ENCODE results near the gene ALG3.
"Not testable (repeated sequence)": the region's sequence is repeated elsewhere in the genome, so short reads cannot be mapped to it uniquely, and the experiment has no call there.

ALG3 gene

DNA sequence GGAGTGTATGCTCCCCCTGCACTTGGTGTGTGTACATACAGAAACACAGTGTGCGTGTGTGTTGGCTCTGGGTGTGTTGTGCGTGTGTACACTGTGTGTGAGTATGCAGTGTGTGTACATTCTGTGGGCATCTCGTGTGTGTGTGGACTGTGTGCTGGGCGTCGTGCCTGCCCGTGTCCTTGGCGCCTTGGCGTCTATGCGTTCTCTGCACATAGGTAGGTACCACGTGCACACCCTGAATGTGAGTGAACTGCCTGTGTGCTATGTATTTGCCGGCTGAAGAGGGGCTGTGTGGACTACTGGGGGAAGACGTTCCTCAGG, 26.6 kb upstream of the ALG3 start:
- TF ChIP-seq GATA1 (IDR thresholded peaks at IDR 0.05; ENCODE audit: low read depth, low read length) (no peak), POLR2A (IDR thresholded peaks at IDR 0.05; ENCODE audit: low read length) (no peak)
- no peak for DNase-seq

- TF ChIP-seq GATA1 (IDR thresholded peaks at IDR 0.05; ENCODE audit: low read depth, low read length) (no peak), POLR2A (IDR thresholded peaks at IDR 0.05; ENCODE audit: low read length) (no peak)
- no peak for DNase-seq
Measured at GRCh38 chr3:184272269-184272668, 23.5 kb upstream of the ALG3 start.

- DNase-seq = not testable (repeated sequence)
Measured at GRCh38 chr3:184267249-184267648, 18.5 kb upstream of the ALG3 start.

DNA sequence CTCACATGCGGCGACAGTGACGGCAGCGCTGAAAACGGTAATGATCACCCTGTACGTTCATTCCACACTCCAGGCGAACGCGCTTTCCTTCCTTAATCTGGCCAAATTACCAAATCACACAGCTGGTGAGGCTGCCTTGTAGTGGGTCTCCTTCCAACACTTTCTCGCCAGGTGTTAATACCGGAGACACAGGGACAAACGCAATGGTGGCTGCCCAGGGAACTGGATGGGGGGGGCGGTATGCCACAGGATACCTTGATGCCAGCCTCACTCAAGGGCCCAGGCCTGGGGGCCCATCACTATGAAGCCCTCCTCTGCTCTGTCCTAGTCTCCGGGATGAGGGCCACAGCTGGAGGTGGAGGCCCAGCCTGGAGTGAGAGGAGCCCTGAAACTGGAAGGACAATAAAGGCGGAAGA, 14.0 kb upstream of the ALG3 start:
- TF ChIP-seq POLR2A (IDR thresholded peaks at IDR 0.05; ENCODE audit: low read length) = no peak
- no peak for TF ChIP-seq GATA1 (IDR thresholded peaks at IDR 0.05; ENCODE audit: low read depth, low read length)
- no peak for DNase-seq

- peak; percentile 27 to 33 for DNase-seq
- TF ChIP-seq POLR2A (IDR thresholded peaks at IDR 0.05; ENCODE audit: low read length) = no peak
- TF ChIP-seq GATA1 (IDR thresholded peaks at IDR 0.05; ENCODE audit: low read depth, low read length) = no peak
Measured at GRCh38 chr3:184261854-184262763, 13.3 kb upstream of the ALG3 start.

DNA sequence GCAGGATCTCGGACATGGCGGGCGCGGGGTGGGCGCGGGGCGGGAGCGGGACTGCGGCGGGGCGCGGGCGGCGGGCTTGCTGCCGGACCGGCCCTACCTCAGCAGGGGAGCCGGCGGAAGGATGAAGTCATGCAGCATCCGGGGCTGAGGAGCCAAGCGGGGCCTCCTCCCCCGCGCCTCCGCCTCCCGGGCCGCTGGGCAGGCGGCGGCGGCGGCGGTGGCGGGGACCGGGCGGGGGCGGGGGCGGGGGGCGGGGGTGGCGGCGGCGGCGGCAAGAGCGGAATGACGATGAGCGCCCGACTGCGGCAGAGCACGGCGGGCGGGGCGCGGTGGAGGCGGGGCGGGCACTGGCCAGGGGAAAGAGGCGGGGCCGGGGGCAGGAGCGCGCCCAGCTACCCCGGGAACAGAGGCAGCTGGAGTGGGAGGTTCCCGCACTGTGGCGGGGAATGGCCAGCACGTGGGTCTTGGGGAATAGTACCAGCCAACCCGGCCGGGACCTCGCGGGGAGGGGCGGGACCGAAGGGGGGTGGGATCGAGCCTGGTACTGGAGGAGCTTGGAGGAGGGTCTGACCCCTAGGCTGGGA, 12.6 kb upstream of the ALG3 start, which contains the start of gene CAMK2N2:
TSS of gene CAMK2N2 (minus strand) at position 284 of the 584 bp plus-strand sequence. CDS start at position 16, 268 bp downstream.
- peak; percentile 37 to 44 for DNase-seq
- TF ChIP-seq POLR2A (IDR thresholded peaks at IDR 0.05; ENCODE audit: low read length) (no peak), GATA1 (IDR thresholded peaks at IDR 0.05; ENCODE audit: low read depth, low read length) (no peak)

GRCh38 chr3:184260724-184261269, 12.0 kb upstream of the ALG3 start:
- DNase-seq = no peak
- TF ChIP-seq POLR2A (IDR thresholded peaks at IDR 0.05; ENCODE audit: low read length) (no peak), GATA1 (IDR thresholded peaks at IDR 0.05; ENCODE audit: low read depth, low read length) (no peak)

DNA sequence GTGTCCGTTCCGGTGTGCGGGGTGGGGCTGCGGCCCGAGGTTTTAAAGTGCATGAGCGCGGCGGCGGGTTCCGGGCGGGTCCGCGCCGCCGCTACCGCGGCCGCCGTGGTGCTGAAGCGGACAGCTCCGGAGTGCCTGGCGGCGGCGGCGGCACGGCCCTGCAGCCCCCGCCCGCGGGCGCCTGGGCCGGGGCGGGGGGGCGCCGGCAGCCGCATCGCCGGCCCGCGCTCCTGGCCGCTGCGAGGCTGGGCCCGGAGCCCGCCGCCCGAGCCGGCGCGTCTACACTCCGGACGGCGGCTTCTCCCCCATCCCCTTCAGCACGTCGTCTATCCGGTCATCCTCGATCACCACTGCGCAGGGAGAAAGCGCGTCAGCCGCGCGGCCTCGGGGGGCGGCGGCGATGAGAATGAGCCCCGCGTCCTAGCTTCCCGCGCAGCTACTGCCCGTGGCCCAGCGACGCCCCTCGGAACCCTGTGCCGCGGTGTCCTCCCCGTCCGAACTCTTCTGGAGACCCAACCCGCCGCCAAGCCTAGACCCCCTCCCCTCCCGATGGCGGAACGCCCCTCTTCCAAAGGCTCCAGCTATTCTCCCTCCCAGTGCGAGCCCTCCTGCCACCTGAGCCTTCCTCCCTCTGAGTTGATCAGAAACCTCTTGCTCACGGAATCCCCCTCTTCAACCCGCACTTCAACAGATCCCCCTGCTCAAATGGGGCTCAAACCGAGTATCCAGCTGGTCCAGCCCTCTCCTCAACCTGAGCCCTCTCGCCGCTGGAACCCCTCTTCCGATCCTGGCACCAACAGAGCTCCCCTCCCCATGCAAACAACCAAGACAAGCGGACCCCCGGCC, 11.3 kb upstream of the ALG3 start:
- no peak for TF ChIP-seq GATA1 (IDR thresholded peaks at IDR 0.05; ENCODE audit: low read depth, low read length)
- TF ChIP-seq POLR2A (IDR thresholded peaks at IDR 0.05; ENCODE audit: low read length) = no peak
- peak; percentile 49 to 64 for DNase-seq

GRCh38 chr3:184259396-184259877, 10.7 kb upstream of the ALG3 start:
- no peak for DNase-seq

GRCh38 chr3:184258926-184259325, 10.2 kb upstream of the ALG3 start:
- no peak for DNase-seq
- no peak for TF ChIP-seq POLR2A (IDR thresholded peaks at IDR 0.05; ENCODE audit: low read length)
- no peak for TF ChIP-seq GATA1 (IDR thresholded peaks at IDR 0.05; ENCODE audit: low read depth, low read length)

More at GRCh38 chr3:184259396-184259877, 10.7 kb upstream of the ALG3 start:
- TF ChIP-seq GATA1 (IDR thresholded peaks at IDR 0.05; ENCODE audit: low read depth, low read length) (no peak), POLR2A (IDR thresholded peaks at IDR 0.05; ENCODE audit: low read length) (no peak)

GRCh38 chr3:184257083-184257915, 8.5 kb upstream of the ALG3 start:
- DNase-seq = no peak
- TF ChIP-seq POLR2A (IDR thresholded peaks at IDR 0.05; ENCODE audit: low read length) (no peak), GATA1 (IDR thresholded peaks at IDR 0.05; ENCODE audit: low read depth, low read length) (no peak)

GRCh38 chr3:184255291-184256039, 6.7 kb upstream of the ALG3 start:
- TF ChIP-seq POLR2A (IDR thresholded peaks at IDR 0.05; ENCODE audit: low read length) (no peak), GATA1 (IDR thresholded peaks at IDR 0.05; ENCODE audit: low read depth, low read length) (no peak)
- DNase-seq = no peak
